CD14-positive monocyte (primary cell): ENCODE results near the gene WTIP. TPM values are rescaled to one million over a fixed set of nuclear protein-coding genes. Genes with fewer than 3 reads are reported as not detected.

Source experiments
- DNase-seq, 3 donors: peaks; one replicate each; pipeline ENCODE4 v3.0.0-alpha.2; 2011 to 2022
- H2AFZ ChIP-seq: 2 replicates; pipeline ENCODE4 v1.6.0; 2012; ENCODE audit warnings: mild to moderate bottlenecking, low read depth, low read length, inconsistent platforms; ENCODE audit not compliant: insufficient read depth, poor library complexity, severe bottlenecking
- H3K27ac ChIP-seq, 2 donors: 1 replicate in 1 of 2; 2 replicates in 1 of 2; pipeline ENCODE4 v1.5.1; 2012 to 2013; ENCODE audit warnings: low read length in 2 of 2, control low read depth in 1 of 2, inconsistent platforms in 1 of 2, low read depth in 1 of 2, mild to moderate bottlenecking in 1 of 2
- H3K27me3 ChIP-seq, 2 donors: one replicate each; pipeline versions ENCODE4 v1.6.0 to v1.6.1; 2011 to 2013; ENCODE audit warnings: low read length in 2 of 2; ENCODE audit not compliant: control insufficient read depth in 2 of 2, insufficient read depth in 2 of 2
- H3K36me3 ChIP-seq, 2 donors: replicated peaks in 1 of 2; 1 replicate in 1 of 2; 2 replicates in 1 of 2; pipeline versions ENCODE4 v1.5.1 to v1.6.1; 2012 to 2013; ENCODE audit warnings: low read length in 2 of 2, control low read depth in 1 of 2, inconsistent platforms in 1 of 2, mild to moderate bottlenecking in 1 of 2; ENCODE audit not compliant: insufficient read depth in 2 of 2, control insufficient read depth in 1 of 2
- H3K4me1 ChIP-seq, 2 donors: 1 replicate in 1 of 2; 2 replicates in 1 of 2; pipeline versions ENCODE4 v1.5.1 to v1.6.1; 2012 to 2013; ENCODE audit warnings: low read length in 2 of 2, control low read depth in 1 of 2, inconsistent platforms in 1 of 2, mild to moderate bottlenecking in 1 of 2, moderate library complexity in 1 of 2; ENCODE audit not compliant: insufficient read depth in 2 of 2, control insufficient read depth in 1 of 2
- H3K4me2 ChIP-seq: replicated peaks from 2 replicates; pipeline ENCODE3; 2012; ENCODE audit warnings: low read length, moderate library complexity, mild to moderate bottlenecking; ENCODE audit not compliant: poor library complexity, severe bottlenecking; ENCODE audit errors: extremely low read depth
- H3K4me3 ChIP-seq, 3 experiments: fragments of 200-600 bp in 1 of 3; sonication (generic) in 1 of 3; replicated peaks in 1 of 3; 1 replicate in 2 of 3; 2 replicates in 1 of 3; pipeline ENCODE4 v1.5.1; 2011 to 2013; ENCODE audit warnings: low read length in 3 of 3, mild to moderate bottlenecking in 3 of 3, control low read depth in 2 of 3, low read depth in 2 of 3, inconsistent platforms in 1 of 3, moderate library complexity in 1 of 3
- H3K79me2 ChIP-seq: 2 replicates; pipeline ENCODE4 v1.6.0; 2012; ENCODE audit warnings: mild to moderate bottlenecking, control low read depth, inconsistent platforms, low read length, moderate library complexity; ENCODE audit not compliant: insufficient read depth
- H3K9ac ChIP-seq: 2 replicates; pipeline ENCODE4 v1.6.0; 2017; ENCODE audit warnings: low read length, mild to moderate bottlenecking; ENCODE audit not compliant: insufficient read depth, poor library complexity, severe bottlenecking
- H3K9me3 ChIP-seq, 2 donors: replicated peaks in 1 of 2; 1 replicate in 1 of 2; 2 replicates in 1 of 2; pipeline versions ENCODE4 v1.5.1 to v1.6.1; 2012 to 2013; ENCODE audit warnings: low read length in 2 of 2, control low read depth in 1 of 2; ENCODE audit not compliant: control insufficient read depth in 1 of 2, insufficient read depth in 1 of 2
- H4K20me1 ChIP-seq: 2 replicates; pipeline ENCODE4 v1.6.0; 2012; ENCODE audit warnings: mild to moderate bottlenecking, low read length, control low read depth, moderate library complexity; ENCODE audit not compliant: insufficient read depth
- H3K27ac Mint-ChIP-seq, 7 donors: one replicate each; pipeline ENCODE4 v1.8.0; 2020; ENCODE audit warnings: mild to moderate bottlenecking in 7 of 7, mixed read lengths in 7 of 7, moderate library complexity in 6 of 7, inconsistent platforms in 2 of 7
- H3K27me3 Mint-ChIP-seq, 3 donors: one replicate each; pipeline ENCODE4 v1.8.0; 2021 to 2022; ENCODE audit warnings: low read depth in 3 of 3, mild to moderate bottlenecking in 3 of 3, mixed read lengths in 3 of 3, moderate library complexity in 3 of 3, inconsistent platforms in 1 of 3
- H3K36me3 Mint-ChIP-seq, 2 donors: one replicate each; pipeline ENCODE4 v1.8.0; 2020; ENCODE audit warnings: mixed read lengths in 2 of 2, inconsistent platforms in 1 of 2, mild to moderate bottlenecking in 1 of 2
- H3K4me1 Mint-ChIP-seq: one replicate; pipeline ENCODE4 v1.8.0; 2020; ENCODE audit warnings: mild to moderate bottlenecking, mixed read lengths
- H3K4me3 Mint-ChIP-seq, 2 donors: one replicate each; pipeline ENCODE4 v1.8.0; 2020; ENCODE audit warnings: mild to moderate bottlenecking in 2 of 2, mixed read lengths in 2 of 2, moderate library complexity in 1 of 2
- H3K9me3 Mint-ChIP-seq, 7 donors: one replicate each; pipeline ENCODE4 v1.8.0; 2020 to 2022; ENCODE audit warnings: mixed read lengths in 7 of 7, mild to moderate bottlenecking in 6 of 7, moderate library complexity in 6 of 7, inconsistent platforms in 2 of 7
- WGBS: methylation state at CpG from one replicate; pipeline ENCODE4 v1.1.5; 2013; ENCODE audit warnings: missing lambda C conversion rate; ENCODE audit not compliant: insufficient coverage; 5-methylcytosine and 5-hydroxymethylcytosine counted together
- intact Hi-C, 2 donors: fragments of 100-400 bp; cut with micrococcal nuclease; formaldehyde crosslinking; loops; one replicate each; pipeline versions ENCODE4 v1.15.0 to v1.15.1; 2023
- polyA plus RNA-seq, 3 donors: library from polyadenylated mRNA; depleted of rRNA in 1 of 3; unstranded in 2 of 3; stranded (reverse) in 1 of 3; fragments of 300-500 nt in 2 of 3; fragments of >200 nt in 1 of 3; fragmentation: Illumina TruSeq in 2 of 3; gene quantifications; 1 replicate in 2 of 3; 2 replicates in 1 of 3; pipeline ENCODE4 v1.2.3, GENCODE V29; 2012 to 2021
- TF ChIP-seq, protein P1 (sequence below): fragments of 200-600 bp; IDR thresholded peaks from one replicate; pipeline ENCODE4 v1.8.0; 2022; ENCODE audit warnings: antibody characterized with exemption, mild to moderate bottlenecking

WTIP gene
- polyA plus RNA-seq, 3 donors: 0.11 TPM; not detected in 2

DNA sequence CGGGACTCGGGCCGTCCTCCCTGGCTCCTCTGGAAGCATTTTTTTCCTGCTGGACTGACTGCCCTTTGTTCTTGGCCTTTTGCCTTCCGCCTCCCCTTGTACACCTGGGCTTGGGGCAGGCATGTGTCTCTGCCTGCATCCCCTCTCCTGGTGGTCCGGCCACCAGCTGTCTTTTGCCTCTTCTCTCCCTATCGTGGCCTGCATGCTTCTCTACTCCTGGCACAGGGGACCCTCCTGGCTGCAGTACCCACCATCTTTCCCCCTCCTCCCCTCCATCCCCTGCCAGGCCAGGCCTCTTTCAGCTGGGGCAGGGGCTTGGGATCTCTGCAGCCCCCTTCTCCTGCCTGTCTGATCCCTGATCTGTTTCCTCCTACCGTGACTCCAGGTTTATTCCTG, 12.1 kb downstream of the WTIP start:
- H3K9ac ChIP-seq: no peak overlapping the region
- H3K4me1 Mint-ChIP-seq: no peaks in the 10 kb centered on the region
- H3K36me3 ChIP-seq: no peaks in the 10 kb centered on the region
- H3K27ac Mint-ChIP-seq: no peak overlapping the region
- H3K27ac ChIP-seq: no peak overlapping the region
- H4K20me1 ChIP-seq: no peaks in the 10 kb centered on the region
- no peaks in the 10 kb centered on the region for H3K79me2 ChIP-seq
- H3K27me3 Mint-ChIP-seq: peaks cover 7 to 12% (median 9%) of the 10 kb centered on the region in 3 donors
- DNase-seq: no peak
- WGBS: 95% methylated on average over 7 of the region's 7 CpGs
- H3K4me2 ChIP-seq: no peak overlapping the region
- H3K36me3 Mint-ChIP-seq: no peaks in the 10 kb centered on the region
- no peaks in the 10 kb centered on the region for H3K27me3 ChIP-seq
- TF ChIP-seq, protein P1, sequence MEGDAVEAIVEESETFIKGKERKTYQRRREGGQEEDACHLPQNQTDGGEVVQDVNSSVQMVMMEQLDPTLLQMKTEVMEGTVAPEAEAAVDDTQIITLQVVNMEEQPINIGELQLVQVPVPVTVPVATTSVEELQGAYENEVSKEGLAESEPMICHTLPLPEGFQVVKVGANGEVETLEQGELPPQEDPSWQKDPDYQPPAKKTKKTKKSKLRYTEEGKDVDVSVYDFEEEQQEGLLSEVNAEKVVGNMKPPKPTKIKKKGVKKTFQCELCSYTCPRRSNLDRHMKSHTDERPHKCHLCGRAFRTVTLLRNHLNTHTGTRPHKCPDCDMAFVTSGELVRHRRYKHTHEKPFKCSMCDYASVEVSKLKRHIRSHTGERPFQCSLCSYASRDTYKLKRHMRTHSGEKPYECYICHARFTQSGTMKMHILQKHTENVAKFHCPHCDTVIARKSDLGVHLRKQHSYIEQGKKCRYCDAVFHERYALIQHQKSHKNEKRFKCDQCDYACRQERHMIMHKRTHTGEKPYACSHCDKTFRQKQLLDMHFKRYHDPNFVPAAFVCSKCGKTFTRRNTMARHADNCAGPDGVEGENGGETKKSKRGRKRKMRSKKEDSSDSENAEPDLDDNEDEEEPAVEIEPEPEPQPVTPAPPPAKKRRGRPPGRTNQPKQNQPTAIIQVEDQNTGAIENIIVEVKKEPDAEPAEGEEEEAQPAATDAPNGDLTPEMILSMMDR: no peak
- H2AFZ ChIP-seq: no peak overlapping the region
- no peak overlapping the region for H3K4me3 ChIP-seq
- intact Hi-C loops: no loop called here
- no peaks in the 10 kb centered on the region for H3K9me3 ChIP-seq
- H3K4me3 Mint-ChIP-seq: no peak overlapping the region
- no peaks in the 10 kb centered on the region for H3K4me1 ChIP-seq
- H3K9me3 Mint-ChIP-seq: peaks cover 0 to 3% (median 0%) of the 10 kb centered on the region in 7 donors

DNA sequence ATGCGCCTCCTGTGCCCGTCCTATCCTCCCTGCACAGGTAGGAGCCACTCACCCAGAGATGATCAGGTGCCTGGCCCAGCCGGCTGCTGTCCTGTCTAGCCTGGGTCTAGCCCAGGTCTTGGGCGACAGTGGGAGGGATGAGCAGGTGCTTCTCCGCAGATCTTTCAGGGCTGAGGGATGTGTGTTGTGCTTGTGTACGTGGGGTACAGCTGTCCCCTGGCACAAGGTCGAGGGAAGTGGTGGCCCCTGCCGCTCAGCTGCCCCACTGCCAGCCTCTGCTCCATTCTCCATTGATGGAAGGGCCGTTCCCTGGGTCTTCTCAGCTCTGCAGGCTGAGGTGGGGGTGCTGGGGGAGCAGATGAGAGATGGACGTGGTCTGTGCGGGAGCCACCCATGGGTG, 13.0 kb downstream of the WTIP start:
- Mint-ChIP-seq H3K27ac (no peak overlapping the region), H3K4me3 (no peak overlapping the region), H3K36me3 (no peaks in the 10 kb centered on the region), H3K4me1 (no peaks in the 10 kb centered on the region), H3K27me3 (peaks cover 14 to 21% (median 16%) of the 10 kb centered on the region in 3 donors), H3K9me3 (peaks cover 0 to 6% (median 0%) of the 10 kb centered on the region in 7 donors)
- Histone ChIP-seq H3K4me1 (no peaks in the 10 kb centered on the region), H3K27me3 (peaks cover 0 to 8% of the 10 kb centered on the region in 2 donors), H3K79me2 (no peaks in the 10 kb centered on the region), H3K9ac (no peak overlapping the region), H3K27ac (no peak overlapping the region), H3K9me3 (no peaks in the 10 kb centered on the region), H2AFZ (no peak overlapping the region), H3K36me3 (no peaks in the 10 kb centered on the region), H3K4me3 (no peak overlapping the region), H3K4me2 (no peak overlapping the region), H4K20me1 (no peaks in the 10 kb centered on the region)
- intact Hi-C loops: no loop called here
- TF ChIP-seq, protein P1: no peak
- WGBS: 97% methylated on average over 9 of the region's 11 CpGs
- DNase-seq: no peak
